ENCODE data around the gene ADGRA1.
A peak's percentile ranks its signal among the peaks of the same experiment; 100 is the strongest.
"Not testable (repeated sequence)": the region's sequence is repeated elsewhere in the genome, so short reads cannot be mapped to it uniquely, and the experiment has no call there.

The ADGRA1 gene, protein sequence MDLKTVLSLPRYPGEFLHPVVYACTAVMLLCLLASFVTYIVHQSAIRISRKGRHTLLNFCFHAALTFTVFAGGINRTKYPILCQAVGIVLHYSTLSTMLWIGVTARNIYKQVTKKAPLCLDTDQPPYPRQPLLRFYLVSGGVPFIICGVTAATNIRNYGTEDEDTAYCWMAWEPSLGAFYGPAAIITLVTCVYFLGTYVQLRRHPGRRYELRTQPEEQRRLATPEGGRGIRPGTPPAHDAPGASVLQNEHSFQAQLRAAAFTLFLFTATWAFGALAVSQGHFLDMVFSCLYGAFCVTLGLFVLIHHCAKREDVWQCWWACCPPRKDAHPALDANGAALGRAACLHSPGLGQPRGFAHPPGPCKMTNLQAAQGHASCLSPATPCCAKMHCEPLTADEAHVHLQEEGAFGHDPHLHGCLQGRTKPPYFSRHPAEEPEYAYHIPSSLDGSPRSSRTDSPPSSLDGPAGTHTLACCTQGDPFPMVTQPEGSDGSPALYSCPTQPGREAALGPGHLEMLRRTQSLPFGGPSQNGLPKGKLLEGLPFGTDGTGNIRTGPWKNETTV

GRCh38 chr10:133087679-133088178, at the start of gene ADGRA1:
Gene ADGRA1 (plus strand): TSS chr10:133087924. CDS start chr10:133088910, 986 bp downstream.
- peak; percentile 17 for DNase-seq

- DNase-seq, result no peak
Measured at GRCh38 chr10:133038036-133038823, 49.5 kb upstream of the ADGRA1 start.

DNA sequence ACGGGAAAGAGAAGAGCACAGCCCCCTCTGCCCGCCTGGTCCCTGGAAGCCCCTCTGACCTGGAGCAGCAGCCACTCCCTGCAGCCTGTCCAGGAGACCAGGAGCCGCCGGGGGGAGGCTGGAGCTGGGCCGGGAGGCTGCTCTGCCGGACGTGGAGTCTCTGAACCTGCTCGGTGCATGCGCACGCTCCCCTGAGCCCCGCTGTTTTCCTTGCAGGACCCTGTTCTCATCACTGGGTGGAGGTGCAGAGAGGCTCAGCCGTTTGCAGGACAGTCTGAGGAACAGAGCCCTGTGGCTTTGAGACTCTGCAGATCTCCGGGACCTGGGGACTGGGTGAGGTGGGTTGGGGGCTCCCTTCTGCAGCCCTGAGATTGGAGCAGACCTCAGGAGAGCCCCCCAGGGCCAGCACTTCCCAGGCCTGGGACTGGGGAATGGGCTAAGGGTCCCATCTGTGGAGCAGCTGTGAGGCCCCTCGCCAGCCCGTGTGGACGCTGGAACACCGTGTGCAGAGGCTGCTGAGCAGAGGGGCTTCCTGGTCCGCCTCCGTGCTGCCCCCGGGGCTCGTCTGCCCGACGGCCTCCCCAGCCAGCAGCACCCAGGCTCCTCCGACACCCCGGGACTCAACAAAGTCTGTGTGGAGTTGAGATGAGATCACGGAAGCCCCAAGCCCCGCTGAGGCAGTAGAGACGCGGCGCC, 48.5 kb upstream of the ADGRA1 start:
- no peak for DNase-seq

- no peak for DNase-seq
Measured at GRCh38 chr10:133039803-133040165, 47.9 kb upstream of the ADGRA1 start.

DNA sequence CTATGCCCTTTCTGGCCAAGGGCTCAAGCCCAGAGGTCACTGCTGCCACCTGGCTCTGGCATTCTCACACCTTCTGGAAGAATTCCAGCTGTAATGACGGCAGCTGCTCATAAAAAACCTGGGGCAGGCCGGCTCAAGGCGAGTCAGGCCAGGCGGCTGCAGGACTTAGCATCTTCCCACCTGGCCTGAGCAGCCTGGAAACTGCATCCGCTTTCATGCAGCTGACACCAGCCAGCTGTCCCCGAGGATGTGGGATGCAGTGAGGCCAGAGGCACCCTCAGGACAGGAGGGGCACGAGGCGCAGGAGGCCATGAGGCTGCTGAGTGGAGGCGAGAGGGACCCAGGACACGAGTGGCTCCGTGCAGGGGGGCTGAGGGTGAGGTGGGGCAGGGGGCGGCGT, 47.5 kb upstream of the ADGRA1 start:
- DNase-seq, result no peak

DNA sequence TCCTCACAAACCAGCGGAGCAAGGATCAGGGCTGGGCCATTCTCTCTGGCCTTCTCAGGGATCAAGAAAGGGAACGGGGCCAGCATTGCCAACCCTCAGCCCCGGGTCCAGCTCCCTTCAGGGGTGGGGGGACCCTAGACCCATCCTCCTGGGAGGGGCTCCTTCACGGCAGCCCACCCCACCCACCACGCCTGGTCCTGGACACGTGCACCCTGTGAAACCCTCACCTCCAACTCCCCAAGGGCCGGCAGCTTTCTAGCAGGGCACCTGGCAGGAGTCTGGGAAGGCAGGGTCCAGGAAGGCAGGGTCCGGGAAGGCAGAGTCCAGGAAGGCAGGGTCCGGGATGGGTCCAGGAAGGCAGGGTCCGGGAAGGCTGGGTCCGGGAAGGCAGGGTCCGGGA, 46.6 kb upstream of the ADGRA1 start:
- DNase-seq, result peak; percentile 17

DNA sequence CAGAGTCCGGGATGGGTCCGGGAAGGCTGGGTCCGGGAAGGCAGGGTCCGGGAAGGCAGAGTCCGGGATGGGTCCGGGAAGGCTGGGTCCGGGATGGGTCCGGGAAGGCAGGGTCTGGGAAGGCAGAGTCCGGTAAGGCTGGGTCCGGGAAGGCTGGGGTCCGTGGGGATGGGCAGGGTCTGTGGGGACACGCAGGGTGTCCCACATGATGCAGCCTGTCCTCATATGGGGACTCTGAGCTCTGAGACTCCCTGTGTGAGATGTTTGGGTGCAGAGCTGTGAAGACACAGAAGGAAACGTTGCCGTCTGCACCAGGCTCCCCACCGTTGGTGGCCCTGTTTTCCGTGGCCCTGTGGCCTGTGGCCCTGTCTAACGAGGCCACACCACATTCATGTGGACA, 45.7 kb upstream of the ADGRA1 start:
- peak; percentile 18 for DNase-seq

GRCh38 chr10:133042816-133043215, 44.9 kb upstream of the ADGRA1 start:
- DNase-seq, result no peak

DNA sequence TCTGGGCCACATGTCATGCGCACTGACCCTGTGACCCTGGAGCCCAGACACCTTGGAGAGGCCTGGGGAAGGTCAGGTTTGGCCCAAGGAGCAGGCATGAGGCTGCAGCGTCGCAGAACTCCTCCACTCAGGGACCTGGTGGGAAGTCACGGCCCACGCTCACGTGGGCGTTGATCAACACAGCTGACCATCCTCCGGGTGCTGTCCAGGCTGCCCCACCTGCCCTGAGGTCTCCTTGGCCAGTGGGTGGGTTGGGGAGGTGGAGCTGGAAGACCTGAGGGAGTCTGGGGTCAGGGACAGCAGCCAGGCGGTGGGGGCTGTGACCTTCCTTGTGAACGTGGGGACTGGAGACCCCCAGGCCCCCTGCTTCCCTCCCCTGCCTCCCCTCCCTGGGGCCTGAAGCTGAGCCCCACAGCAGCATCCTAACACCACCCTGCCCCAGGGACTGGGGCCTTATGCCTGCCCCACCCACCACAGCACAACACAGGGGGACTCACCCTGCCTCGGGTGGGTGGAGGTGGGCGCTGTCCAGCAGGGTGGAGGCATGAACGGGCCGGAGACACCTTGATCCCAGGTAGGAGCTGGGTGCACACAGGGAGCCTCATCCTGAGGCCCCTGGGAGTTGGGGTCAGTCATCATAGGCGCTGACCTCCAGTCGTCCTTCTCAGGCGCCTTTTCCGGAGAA, 44.0 kb upstream of the ADGRA1 start:
- no peak for DNase-seq

DNA sequence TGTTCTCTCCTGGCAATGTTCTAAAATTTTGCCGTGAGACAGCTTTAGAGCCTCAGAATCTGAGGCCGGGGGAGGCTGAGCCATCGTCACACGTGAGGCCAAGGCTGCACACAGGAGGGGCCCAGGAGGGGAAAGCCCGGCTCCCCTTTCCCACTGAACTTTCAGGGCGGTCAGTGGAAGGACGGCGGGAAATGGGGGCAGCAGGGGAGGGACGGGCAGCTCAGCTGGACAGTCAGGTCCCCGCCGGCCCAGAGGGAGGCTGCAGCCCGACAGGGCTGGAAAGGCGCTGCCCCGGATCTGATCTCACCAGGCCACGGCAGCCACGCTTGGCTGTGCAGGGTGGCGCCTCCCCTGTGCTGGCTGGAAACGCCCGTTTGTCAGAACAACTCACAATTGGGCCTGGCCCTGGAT, 43.3 kb upstream of the ADGRA1 start:
- DNase-seq, result no peak

DNA sequence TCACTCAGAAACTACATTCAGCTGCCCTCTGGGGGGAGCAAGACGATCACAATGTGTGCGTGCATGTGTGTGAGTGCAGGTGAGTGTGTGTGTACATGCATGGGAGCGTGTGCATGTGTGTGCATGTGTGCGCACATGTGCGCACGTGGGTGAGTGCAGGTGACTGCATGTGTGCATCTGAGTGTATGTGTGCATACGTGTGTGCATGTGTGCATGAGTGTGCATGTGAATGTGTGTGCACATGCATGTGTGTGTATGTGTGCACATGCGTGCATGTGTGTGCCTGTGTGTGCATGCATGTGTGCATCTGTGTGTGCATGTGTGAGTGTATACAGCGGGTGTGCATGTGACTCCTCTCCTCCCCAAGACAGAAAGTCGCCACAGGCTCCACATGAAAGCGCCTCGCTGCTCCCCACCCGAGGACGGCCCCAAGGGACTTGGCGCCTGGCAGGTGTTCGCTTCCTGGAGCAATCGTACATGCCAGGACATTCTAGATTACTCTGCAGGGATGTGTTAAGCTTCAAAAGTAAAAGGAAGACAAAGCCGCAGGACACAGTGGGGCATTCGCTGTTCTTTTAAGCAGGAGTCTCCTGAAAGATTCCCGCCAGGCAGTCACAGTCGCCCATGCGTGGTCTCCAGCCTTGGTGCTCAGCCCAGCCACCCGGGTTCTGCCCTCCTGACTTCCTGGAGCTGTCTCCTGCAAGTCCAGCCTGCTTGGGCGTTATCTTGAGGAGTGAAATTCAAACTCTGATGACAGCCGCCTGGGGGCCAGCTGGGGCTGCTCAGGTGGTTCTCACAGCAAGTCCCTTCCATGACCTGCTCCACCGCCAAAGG, 42.0 kb upstream of the ADGRA1 start:
- DNase-seq, result no peak

DNA sequence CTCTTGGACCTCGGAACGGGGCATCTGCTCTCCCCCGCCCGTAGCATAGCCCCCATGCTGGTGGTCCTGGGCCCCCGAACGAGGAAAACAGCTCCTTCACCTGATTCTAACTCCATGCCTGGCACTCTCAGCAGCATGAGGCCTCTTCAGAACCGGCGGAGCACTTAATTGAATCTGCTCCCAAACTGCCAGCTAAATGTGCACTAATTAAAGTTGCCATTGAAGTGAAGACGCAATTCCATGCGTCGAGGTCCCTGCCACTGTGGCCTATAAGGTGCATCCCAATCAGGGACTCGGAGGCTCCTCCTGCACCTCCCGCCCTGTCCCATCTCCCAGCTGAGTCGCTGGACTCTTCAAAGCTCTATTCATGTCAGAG, 41.3 kb upstream of the ADGRA1 start:
- DNase-seq, result no peak

DNA sequence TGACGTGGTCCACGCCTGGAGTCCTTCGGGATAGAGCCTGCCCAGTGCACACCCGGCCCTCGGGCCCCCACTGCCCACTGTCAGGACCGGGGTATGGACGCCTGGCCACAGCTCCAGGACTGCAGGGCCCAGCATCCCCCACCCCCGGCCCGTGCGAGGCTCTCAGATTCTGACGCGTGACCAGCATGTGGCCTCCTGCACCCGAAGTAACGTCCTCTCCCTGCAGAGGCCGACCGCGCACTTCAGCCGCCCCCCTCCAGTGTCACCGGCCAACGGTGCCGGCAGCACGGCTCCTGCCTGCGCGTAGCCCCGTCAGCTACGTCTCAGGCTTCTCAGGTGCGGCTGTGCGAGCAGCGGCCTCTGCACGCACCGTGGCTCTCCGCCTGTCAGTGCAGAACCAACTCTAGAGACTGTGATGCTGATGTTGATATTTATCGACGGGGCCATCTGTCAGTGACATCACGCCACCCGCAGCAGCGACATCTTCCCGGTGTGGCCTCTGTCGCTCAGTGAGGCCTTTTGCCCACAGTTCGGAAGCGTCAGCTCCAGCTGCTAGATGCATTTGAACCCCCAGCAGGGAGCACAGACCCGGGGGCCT, 40.1 kb upstream of the ADGRA1 start:
- DNase-seq, result no peak

DNA sequence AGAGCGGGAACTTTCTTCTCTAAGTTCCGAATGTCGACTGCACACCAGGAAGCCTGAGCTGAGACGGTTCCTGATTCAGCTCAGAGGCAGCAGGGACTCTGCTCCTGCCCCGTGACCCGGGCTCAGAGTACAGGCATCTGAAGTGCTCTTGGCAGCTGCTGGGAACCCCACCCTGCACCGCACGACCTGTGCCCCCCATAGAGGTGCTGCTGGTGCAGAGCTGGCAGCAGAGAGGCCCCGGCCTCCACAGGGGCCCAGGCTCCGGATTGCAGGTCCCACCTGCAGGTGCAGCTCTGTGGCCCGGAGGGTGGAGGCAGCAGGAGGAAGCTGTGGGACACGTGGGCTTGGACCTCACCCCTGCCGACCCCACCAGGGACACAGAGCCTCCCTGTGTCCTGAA, 39.5 kb upstream of the ADGRA1 start:
- DNase-seq, result no peak

DNA sequence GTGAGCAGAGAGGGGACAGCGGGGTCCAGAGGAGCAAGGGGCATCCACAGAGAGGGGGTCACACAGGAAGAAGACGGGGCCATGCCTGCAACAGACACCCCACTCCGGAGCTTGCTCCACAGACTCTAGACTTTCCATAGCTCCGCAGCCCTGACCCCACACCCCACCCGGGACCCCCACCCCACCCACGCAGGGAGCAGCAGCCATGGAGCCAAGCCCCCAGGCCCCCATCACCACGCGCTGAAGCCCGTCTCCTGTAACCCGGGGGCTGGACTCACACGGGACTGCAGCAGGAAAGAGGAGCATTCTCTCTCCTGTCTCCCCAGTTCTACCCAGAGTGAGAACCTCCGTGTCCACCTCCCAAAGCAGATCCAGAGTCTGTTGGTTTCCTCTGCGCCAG, 38.8 kb upstream of the ADGRA1 start:
- no peak for DNase-seq

- DNase-seq, result no peak
Measured at GRCh38 chr10:133049639-133050038, 38.1 kb upstream of the ADGRA1 start.

- no peak for DNase-seq
Measured at GRCh38 chr10:133050371-133050770, 37.4 kb upstream of the ADGRA1 start.

DNA sequence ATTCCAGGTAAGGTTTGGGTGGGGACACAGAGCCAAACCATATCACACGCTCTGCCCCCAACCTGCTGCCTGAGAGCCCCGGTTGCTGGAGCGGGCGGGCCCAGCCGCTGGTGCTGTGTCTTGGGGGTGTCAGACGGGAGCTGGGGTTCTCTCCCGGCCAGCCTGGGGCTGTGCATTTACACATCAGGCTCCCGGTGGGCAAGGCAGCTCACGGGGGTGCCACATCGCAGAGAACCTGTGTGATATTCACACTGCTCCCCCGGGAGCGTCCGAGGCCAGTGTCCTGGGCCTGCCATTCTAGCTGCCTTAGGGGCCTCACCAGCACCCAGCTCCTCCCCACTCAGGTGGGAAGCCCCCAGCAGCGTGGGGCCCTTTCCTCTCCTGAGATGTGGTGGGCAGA, 35.6 kb upstream of the ADGRA1 start:
- no peak for DNase-seq

DNA sequence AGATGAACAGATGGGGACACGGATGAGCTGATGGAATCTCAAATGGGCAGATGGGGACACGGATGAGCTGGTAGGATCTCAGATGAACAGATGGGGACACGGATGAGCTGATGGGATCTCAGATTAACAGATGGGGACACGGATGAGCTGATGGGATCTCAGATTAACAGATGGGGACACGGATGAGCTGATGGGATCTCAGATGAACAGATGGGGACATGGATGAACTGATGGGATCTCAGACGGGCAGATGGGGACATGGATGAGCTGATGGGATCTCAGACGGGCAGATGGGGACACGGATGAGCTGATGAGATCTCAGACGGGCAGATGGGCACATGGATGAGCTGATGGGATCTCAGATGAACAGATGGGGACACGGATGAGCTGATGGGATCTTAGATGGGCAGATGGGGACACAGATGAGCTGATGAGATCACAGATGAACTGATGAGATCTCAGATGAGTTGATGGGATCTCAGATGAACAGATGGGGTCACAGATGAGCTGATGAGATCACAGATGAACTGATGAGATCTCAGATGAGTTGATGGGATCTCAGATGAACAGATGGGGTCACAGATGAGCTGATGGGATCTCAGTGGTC, 34.1 kb upstream of the ADGRA1 start:
- DNase-seq, result not testable (repeated sequence)

DNA sequence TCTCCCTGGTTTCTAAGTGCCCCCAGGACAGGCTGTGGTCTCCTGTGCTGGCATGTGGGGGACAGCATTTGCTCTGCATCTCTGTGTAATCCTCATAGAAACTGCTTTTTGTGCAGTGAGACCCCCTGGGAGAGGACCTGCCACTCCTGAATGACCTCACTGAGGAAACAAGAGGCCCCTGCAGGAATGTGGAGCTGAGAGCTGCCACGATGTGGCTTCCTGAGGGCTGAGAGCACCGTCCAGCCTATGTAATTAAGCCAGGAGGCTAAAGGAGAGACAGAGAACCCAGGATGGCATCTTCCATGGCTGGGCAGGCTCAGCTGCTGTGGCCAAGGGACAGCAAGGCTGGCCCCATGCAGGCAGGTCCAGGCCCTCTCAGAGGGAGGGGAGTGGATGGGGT, 32.3 kb upstream of the ADGRA1 start:
- DNase-seq, result no peak

DNA sequence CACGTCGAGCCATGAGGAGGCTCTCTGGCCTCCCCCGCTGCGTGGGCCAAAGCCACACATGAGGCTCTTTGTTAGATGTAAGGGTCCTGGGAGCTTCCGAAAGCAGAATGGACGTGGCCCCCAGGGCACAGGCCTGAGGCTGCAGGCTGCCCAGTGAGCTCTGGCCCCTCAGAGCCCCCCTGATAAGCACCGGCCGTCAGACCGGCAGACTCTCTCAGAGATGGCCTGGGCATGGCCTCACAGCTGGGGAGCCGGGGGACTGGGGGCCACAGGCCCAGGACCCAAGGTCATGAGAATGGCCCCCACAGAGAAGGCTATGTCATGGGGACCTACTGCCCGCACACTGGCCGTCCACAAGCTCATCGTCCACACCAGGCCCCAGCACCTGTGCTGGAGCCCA, 31.7 kb upstream of the ADGRA1 start:
- DNase-seq, result no peak

Measured in stimulated activated CD4-positive, alpha-beta T cell treated with anti-CD3 and anti-CD28 coated beads, Interleukin-15, amount 100 ng/mL, for 24 hours (primary cell).